Gastroesophageal sphincter (tissue), 3 donors: ENCODE data around the gene OPN1MW.

Experiments used
- EP300 ChIP-seq: sonication (generic); formaldehyde crosslinking; IDR thresholded peaks from one replicate; pipeline ENCODE4 v1.6.1; 2017; ENCODE audit warnings: antibody characterized with exemption, mild to moderate bottlenecking
- POLR2AphosphoS5 ChIP-seq: sonication (generic); formaldehyde crosslinking; IDR thresholded peaks from one replicate; pipeline ENCODE4 v1.6.1; 2017; ENCODE audit warnings: antibody characterized with exemption
- TF ChIP-seq, protein P1 (sequence below), 4 experiments: fragments of 200-600 bp in 2 of 4; fragments of 450-650 bp in 2 of 4; sonication (generic) in 1 of 4; IDR thresholded peaks; one replicate each; pipeline ENCODE4 v1.5.1; 2017 to 2019; ENCODE audit warnings: antibody characterized with exemption in 4 of 4, mild to moderate bottlenecking in 2 of 4, moderate library complexity in 2 of 4

DNA sequence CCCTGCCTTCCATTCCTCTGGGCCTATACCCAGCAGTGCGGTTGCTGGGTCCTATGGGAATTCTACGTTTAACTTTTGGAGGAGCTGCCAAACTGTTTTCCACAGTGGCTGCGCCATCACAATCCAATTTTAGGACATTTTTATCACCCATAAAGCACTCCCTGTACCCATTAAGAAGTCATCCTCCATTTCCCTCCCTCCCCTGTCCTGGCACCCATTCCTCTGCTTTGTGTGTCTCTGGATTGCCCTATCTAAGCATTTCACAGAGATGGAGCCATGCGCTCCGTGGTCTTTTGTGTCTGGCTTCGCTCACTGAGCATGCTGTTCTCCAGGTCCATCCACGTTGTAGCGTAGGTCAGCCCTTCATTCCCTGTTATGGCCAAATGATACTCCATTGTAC, 40.0 kb upstream of the OPN1MW start:
- TF ChIP-seq POLR2AphosphoS5 = no peak
- TF ChIP-seq, protein P1, sequence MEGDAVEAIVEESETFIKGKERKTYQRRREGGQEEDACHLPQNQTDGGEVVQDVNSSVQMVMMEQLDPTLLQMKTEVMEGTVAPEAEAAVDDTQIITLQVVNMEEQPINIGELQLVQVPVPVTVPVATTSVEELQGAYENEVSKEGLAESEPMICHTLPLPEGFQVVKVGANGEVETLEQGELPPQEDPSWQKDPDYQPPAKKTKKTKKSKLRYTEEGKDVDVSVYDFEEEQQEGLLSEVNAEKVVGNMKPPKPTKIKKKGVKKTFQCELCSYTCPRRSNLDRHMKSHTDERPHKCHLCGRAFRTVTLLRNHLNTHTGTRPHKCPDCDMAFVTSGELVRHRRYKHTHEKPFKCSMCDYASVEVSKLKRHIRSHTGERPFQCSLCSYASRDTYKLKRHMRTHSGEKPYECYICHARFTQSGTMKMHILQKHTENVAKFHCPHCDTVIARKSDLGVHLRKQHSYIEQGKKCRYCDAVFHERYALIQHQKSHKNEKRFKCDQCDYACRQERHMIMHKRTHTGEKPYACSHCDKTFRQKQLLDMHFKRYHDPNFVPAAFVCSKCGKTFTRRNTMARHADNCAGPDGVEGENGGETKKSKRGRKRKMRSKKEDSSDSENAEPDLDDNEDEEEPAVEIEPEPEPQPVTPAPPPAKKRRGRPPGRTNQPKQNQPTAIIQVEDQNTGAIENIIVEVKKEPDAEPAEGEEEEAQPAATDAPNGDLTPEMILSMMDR (IDR thresholded peaks at IDR 0.05) = no peak
- TF ChIP-seq EP300 = no peak
